Peyer's patch (tissue), 4 donors: ENCODE data around the gene PPP1CB. TPM values are rescaled to one million over a fixed set of nuclear protein-coding genes. Genes with fewer than 3 reads are reported as not detected.

Experiments used
- DNase-seq, 3 donors: peaks; one replicate each; pipeline ENCODE4 v3.0.0-alpha.2; 2017 to 2019
- H3K27ac ChIP-seq, 4 donors: fragments of 200-600 bp; sonication (generic); one replicate each; pipeline ENCODE4 v1.5.1; 2016 to 2019
- H3K27me3 ChIP-seq, 2 donors: fragments of 200-600 bp; sonication (generic); one replicate each; pipeline ENCODE4 v1.5.1; 2019
- H3K36me3 ChIP-seq, 3 donors: fragments of 200-600 bp; sonication (generic); one replicate each; pipeline ENCODE4 v1.5.1; 2016 to 2019
- H3K4me1 ChIP-seq, 4 donors: fragments of 200-600 bp; sonication (generic); one replicate each; pipeline ENCODE4 v1.5.1; 2016 to 2019
- H3K4me3 ChIP-seq, 4 donors: fragments of 200-600 bp; sonication (generic); 1 replicate in 3 of 4; 2 replicates in 1 of 4; pipeline ENCODE4 v1.5.1; 2016 to 2019; ENCODE audit warnings: mild to moderate bottlenecking in 1 of 4
- H3K9me3 ChIP-seq, 4 donors: fragments of 200-600 bp; sonication (generic); one replicate each; pipeline ENCODE4 v1.5.1; 2016 to 2019; ENCODE audit warnings: mild to moderate bottlenecking in 1 of 4
- POLR2A ChIP-seq, 2 donors: fragments of 450-650 bp; IDR thresholded peaks; one replicate each; pipeline ENCODE4 v1.5.1; 2017; ENCODE audit warnings: antibody characterized with exemption in 2 of 2, mild to moderate bottlenecking in 2 of 2, moderate library complexity in 2 of 2
- total RNA-seq, 4 donors: library from RNA; depleted of rRNA; stranded (reverse); fragments of >200 nt; gene quantifications; one replicate each; pipeline ENCODE4 v1.1.0, GENCODE V29; 2016
- TF ChIP-seq, protein P1 (sequence below), 6 experiments: fragments of 450-650 bp in 4 of 6; fragments of 200-600 bp in 2 of 6; sonication (generic) in 1 of 6; IDR thresholded peaks; one replicate each; pipeline ENCODE4 v1.5.1; 2017 to 2019; ENCODE audit warnings: antibody characterized with exemption in 6 of 6, mild to moderate bottlenecking in 3 of 6, moderate library complexity in 1 of 6

Gene PPP1CB
- total RNA-seq, 4 donors from 2014 or later: 92.8 to 200 (median 123) TPM

DNA sequence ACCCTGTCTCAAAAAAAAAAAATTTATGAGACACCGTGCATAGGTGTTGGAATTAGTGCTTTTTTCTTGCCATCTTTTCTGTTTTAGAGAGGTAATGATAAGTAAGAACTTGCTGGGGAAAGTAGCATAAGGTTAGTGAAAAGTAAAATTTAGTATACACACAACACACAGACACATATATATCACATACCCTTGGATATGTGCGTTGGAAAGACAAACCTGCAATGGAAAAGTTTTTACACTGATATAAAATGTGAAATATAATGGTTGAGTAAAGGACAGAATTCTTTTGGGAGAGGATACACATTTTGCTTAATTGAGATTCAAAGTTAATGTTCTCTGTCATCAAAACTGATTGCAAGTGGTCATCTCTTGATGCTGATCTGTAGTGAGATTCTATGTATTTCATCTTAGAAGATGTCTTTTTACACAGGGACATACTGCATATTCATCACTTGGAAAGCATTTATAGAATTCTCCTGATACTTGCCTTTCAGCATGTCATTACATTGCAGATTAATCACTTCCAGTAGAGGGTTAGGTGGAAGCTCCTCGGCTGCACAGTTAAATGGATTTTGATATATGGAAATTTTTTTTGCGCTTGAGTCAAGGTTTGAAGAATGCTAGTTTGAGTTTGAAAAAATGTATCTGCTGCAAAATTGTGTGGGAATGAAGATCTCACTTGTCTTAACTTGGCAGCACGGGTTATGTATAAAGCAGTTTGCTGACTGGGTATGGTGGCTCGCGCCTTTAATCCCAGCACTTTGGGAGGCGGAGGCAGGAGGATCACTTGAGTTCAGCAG, 13.5 kb downstream of the PPP1CB start:
- Histone ChIP-seq H3K4me1 (peaks cover 0 to 50% (median 7%) of the 10 kb centered on the region in 4 donors), H3K4me3 (no peak overlapping the region), H3K36me3 (peaks cover 0 to 22% (median 0%) of the 10 kb centered on the region in 3 donors), H3K27me3 (no peaks in the 10 kb centered on the region), H3K9me3 (no peaks in the 10 kb centered on the region), H3K27ac (no peak overlapping the region)
- DNase-seq: no peak
- TF ChIP-seq, protein P1, sequence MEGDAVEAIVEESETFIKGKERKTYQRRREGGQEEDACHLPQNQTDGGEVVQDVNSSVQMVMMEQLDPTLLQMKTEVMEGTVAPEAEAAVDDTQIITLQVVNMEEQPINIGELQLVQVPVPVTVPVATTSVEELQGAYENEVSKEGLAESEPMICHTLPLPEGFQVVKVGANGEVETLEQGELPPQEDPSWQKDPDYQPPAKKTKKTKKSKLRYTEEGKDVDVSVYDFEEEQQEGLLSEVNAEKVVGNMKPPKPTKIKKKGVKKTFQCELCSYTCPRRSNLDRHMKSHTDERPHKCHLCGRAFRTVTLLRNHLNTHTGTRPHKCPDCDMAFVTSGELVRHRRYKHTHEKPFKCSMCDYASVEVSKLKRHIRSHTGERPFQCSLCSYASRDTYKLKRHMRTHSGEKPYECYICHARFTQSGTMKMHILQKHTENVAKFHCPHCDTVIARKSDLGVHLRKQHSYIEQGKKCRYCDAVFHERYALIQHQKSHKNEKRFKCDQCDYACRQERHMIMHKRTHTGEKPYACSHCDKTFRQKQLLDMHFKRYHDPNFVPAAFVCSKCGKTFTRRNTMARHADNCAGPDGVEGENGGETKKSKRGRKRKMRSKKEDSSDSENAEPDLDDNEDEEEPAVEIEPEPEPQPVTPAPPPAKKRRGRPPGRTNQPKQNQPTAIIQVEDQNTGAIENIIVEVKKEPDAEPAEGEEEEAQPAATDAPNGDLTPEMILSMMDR (IDR thresholded peaks at IDR 0.05): no peak
- TF ChIP-seq POLR2A (IDR thresholded peaks at IDR 0.05): no peak

DNA sequence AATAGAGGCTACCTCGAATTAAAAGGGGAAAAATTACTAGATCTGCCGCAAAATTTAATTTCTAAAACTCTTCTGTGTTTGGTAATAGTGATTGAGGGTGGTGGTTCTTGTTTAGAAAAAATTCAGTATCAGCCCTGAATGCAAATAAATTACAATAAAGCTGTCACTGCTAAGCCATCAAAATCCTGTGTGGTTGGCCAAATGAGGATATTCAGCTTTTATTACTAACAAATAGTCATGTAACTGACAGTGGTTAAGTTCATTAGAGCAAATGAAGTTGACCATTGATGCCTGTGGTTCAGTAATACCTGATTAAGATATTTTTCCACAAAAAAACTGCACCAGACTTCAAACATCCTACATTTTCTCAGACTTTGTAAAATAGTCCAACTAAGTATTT, 14.4 kb downstream of the PPP1CB start:
- Histone ChIP-seq H3K4me3 (no peak overlapping the region), H3K4me1 (peaks cover 0 to 55% (median 7%) of the 10 kb centered on the region in 4 donors), H3K27me3 (no peaks in the 10 kb centered on the region), H3K9me3 (no peaks in the 10 kb centered on the region), H3K27ac (no peak overlapping the region), H3K36me3 (peaks cover 0 to 13% (median 0%) of the 10 kb centered on the region in 3 donors)
- DNase-seq: no peak
- TF ChIP-seq POLR2A (IDR thresholded peaks at IDR 0.05): no peak
- TF ChIP-seq, protein P1 (IDR thresholded peaks at IDR 0.05): no peak

DNA sequence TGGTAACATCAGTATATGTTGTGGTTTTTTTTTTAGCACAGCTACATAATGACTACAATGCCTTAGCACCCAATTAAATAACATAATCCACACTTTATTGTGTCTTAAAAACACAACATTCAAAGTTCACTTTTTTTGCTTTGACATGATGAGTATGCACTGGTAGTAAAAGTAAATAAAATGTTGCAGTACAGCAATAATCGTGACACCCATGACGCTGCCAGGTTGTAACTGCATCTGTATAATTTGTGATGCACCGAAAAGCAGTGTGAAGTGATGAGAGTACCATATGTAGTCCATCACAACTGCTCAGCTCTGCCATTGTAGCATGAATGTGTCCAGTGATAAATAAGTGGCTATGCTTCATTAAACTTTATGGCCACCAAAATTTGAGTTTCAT, 15.7 kb downstream of the PPP1CB start:
- Histone ChIP-seq H3K4me1 (peaks cover 0 to 53% (median 6%) of the 10 kb centered on the region in 4 donors), H3K27ac (no peak overlapping the region)

DNA sequence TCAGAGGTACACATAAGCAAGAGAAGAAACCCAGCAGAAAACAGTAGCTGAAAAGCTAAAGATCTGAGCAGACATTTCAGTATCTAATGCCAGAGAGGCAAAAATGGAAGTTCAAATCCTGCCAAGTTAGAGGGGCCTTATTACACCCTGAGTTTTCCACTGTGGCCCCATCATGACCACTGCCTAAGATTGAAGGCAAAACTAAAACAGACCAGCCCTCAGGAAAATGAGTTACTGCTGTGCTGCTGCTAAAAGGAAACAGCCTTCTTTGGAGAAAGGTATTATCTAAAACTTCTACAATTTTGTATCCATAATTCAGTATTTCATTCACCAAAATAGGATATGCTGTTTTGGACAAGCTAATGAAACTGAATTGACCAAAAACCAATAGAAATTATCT, 16.8 kb downstream of the PPP1CB start:
- peaks cover 0 to 54% (median 4%) of the 10 kb centered on the region in 4 donors for H3K4me1 ChIP-seq
- H3K4me3 ChIP-seq: no peak overlapping the region
- H3K27me3 ChIP-seq: no peaks in the 10 kb centered on the region
- TF ChIP-seq POLR2A (IDR thresholded peaks at IDR 0.05): no peak
- TF ChIP-seq, protein P1 (IDR thresholded peaks at IDR 0.05): no peak
- H3K27ac ChIP-seq: no peak overlapping the region
- H3K9me3 ChIP-seq: no peaks in the 10 kb centered on the region
- H3K36me3 ChIP-seq: no peaks in the 10 kb centered on the region
- no peak for DNase-seq

More for the DNA sequence above, 15.7 kb downstream of the PPP1CB start:
- no peaks in the 10 kb centered on the region for H3K36me3 ChIP-seq
- no peak overlapping the region for H3K4me3 ChIP-seq
- H3K9me3 ChIP-seq: no peaks in the 10 kb centered on the region
- no peaks in the 10 kb centered on the region for H3K27me3 ChIP-seq
- DNase-seq: no peak
- no peak for TF ChIP-seq POLR2A (IDR thresholded peaks at IDR 0.05)
- TF ChIP-seq, protein P1 (IDR thresholded peaks at IDR 0.05): no peak

DNA sequence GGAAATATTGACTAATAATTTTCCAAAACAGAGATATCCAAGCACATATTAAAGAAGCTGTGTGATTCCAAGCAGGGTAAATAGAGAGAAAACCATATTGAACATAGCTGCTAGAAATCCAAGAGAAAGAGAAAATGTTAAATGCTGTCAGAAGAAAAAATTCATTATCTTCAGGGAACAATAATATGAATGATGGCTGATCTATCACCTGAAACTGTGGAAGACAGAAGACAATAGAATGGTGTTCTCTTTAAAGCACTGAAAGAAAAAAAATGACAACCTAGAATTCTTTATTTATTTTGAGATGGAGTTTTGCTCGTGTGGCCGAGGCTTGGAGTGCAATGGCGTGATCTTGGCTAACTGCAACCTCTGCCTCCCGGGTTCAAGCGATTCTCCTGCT, 17.3 kb downstream of the PPP1CB start:
- no peak for DNase-seq
- Histone ChIP-seq H3K9me3 (no peaks in the 10 kb centered on the region), H3K27me3 (no peaks in the 10 kb centered on the region), H3K27ac (no peak overlapping the region), H3K4me1 (peaks cover 0 to 50% (median 4%) of the 10 kb centered on the region in 4 donors), H3K36me3 (no peaks in the 10 kb centered on the region), H3K4me3 (no peak overlapping the region)
- TF ChIP-seq POLR2A (IDR thresholded peaks at IDR 0.05): no peak
- TF ChIP-seq, protein P1 (IDR thresholded peaks at IDR 0.05): no peak
